ENCODE results near the gene PNP.
"Not testable (repeated sequence)": the region's sequence is repeated elsewhere in the genome, so short reads cannot be mapped to it uniquely, and the experiment has no call there.

PNP gene

GRCh38 chr14:20503898-20504297 lies 34.7 kb downstream of the PNP start (continued):
- TF ChIP-seq ZBTB6 (tag by site-specific recombination; IDR thresholded peaks at IDR 0.05) (no peak), ZNF423 (tag by site-specific recombination; IDR thresholded peaks at IDR 0.05) (no peak), ZNF394 (tag by site-specific recombination; IDR thresholded peaks at IDR 0.05; ENCODE audit: borderline replicate concordance) (no peak), ZFHX2 (tag by site-specific recombination; conservative IDR thresholded peaks at IDR 0.05) (no peak), ZNF114 (tag by site-specific recombination; IDR thresholded peaks at IDR 0.05) (no peak), SP7 (tag by site-specific recombination; IDR thresholded peaks at IDR 0.05) (no peak), ZNF10 (tag by site-specific recombination; IDR thresholded peaks at IDR 0.05) (no peak), ZNF645 (tag by site-specific recombination; IDR thresholded peaks at IDR 0.05) (no peak)
- TF ChIP-seq, protein P1, sequence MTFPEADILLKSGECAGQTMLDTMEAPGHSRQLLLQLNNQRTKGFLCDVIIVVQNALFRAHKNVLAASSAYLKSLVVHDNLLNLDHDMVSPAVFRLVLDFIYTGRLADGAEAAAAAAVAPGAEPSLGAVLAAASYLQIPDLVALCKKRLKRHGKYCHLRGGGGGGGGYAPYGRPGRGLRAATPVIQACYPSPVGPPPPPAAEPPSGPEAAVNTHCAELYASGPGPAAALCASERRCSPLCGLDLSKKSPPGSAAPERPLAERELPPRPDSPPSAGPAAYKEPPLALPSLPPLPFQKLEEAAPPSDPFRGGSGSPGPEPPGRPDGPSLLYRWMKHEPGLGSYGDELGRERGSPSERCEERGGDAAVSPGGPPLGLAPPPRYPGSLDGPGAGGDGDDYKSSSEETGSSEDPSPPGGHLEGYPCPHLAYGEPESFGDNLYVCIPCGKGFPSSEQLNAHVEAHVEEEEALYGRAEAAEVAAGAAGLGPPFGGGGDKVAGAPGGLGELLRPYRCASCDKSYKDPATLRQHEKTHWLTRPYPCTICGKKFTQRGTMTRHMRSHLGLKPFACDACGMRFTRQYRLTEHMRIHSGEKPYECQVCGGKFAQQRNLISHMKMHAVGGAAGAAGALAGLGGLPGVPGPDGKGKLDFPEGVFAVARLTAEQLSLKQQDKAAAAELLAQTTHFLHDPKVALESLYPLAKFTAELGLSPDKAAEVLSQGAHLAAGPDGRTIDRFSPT (tag by site-specific recombination; IDR thresholded peaks at IDR 0.05), result no peak

- POLR2A ChIA-PET; H3K9me3 ChIP-seq (ENCODE audit: control insufficient read depth, insufficient read depth, low read depth, low read length); CTCF ChIA-PET; H3K36me3 ChIP-seq (ENCODE audit: control insufficient read depth in 2 of 2, insufficient read depth in 1 of 2, low read length in 2 of 2); H3K27ac ChIP-seq (ENCODE audit: extremely low read depth, low read depth, low read length); H3K4me1 ChIP-seq (ENCODE audit: control insufficient read depth, insufficient read depth, low read length); H3K4me3 ChIP-seq (ENCODE audit: low read depth, low read length): not testable (repeated sequence)
Observed at GRCh38 chr14:20506276-20506675, 37.1 kb downstream of the PNP start.

DNA sequence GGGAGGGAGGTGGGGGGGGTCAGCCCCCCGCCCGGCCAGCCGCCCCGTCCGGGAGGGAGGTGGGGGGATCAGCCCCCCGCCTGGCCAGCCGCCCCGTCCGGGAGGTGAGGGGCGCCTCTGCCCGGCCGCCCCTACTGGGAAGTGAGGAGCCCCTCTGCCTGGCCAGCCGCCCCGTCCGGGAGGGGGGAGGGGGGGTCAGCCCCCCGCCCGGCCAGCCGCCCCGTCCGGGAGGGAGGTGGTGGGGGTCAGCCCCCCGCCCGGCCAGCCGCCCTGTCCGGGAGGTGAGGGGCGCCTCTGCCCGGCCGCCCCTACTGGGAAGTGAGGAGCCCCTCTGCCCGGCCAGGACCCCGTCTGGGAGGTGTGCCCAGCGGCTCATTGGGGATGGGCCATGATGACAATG lies 37.5 kb downstream of the PNP start:
- H3K4me3 ChIP-seq (ENCODE audit: low read depth, low read length); H3K27ac ChIP-seq (ENCODE audit: extremely low read depth, low read depth, low read length); H3K9me3 ChIP-seq (ENCODE audit: control insufficient read depth, insufficient read depth, low read depth, low read length); CTCF ChIA-PET; POLR2A ChIA-PET; H3K36me3 ChIP-seq (ENCODE audit: control insufficient read depth in 2 of 2, insufficient read depth in 1 of 2, low read length in 2 of 2); H3K4me1 ChIP-seq (ENCODE audit: control insufficient read depth, insufficient read depth, low read length): not testable (repeated sequence)

DNA sequence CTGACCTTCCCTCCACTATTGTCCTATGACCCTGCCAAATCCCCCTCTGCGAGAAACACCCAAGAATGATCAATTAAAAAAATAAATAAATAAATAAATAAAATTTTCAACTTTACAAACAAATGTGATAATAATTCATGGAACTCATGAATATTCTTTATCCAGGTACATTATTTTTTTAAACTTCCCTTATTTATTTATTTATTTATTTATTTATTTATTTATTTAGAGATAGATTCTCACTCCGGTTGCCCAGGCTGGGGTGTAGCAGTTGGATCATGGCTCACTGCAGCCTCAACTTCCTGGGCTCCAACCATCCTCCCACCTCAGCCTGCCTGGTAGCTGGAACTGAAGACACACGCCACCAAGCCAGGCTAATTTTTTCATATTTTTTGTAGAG lies 38.3 kb downstream of the PNP start:
- H3K9me3 ChIP-seq (ENCODE audit: control insufficient read depth, insufficient read depth, low read depth, low read length); H3K4me1 ChIP-seq (ENCODE audit: control insufficient read depth, insufficient read depth, low read length); H3K36me3 ChIP-seq (ENCODE audit: control insufficient read depth in 2 of 2, insufficient read depth in 1 of 2, low read length in 2 of 2); H3K4me3 ChIP-seq (ENCODE audit: low read depth, low read length); H3K27ac ChIP-seq (ENCODE audit: extremely low read depth, low read depth, low read length); POLR2A ChIA-PET; CTCF ChIA-PET: not testable (repeated sequence)
- TF ChIP-seq, protein P2, sequence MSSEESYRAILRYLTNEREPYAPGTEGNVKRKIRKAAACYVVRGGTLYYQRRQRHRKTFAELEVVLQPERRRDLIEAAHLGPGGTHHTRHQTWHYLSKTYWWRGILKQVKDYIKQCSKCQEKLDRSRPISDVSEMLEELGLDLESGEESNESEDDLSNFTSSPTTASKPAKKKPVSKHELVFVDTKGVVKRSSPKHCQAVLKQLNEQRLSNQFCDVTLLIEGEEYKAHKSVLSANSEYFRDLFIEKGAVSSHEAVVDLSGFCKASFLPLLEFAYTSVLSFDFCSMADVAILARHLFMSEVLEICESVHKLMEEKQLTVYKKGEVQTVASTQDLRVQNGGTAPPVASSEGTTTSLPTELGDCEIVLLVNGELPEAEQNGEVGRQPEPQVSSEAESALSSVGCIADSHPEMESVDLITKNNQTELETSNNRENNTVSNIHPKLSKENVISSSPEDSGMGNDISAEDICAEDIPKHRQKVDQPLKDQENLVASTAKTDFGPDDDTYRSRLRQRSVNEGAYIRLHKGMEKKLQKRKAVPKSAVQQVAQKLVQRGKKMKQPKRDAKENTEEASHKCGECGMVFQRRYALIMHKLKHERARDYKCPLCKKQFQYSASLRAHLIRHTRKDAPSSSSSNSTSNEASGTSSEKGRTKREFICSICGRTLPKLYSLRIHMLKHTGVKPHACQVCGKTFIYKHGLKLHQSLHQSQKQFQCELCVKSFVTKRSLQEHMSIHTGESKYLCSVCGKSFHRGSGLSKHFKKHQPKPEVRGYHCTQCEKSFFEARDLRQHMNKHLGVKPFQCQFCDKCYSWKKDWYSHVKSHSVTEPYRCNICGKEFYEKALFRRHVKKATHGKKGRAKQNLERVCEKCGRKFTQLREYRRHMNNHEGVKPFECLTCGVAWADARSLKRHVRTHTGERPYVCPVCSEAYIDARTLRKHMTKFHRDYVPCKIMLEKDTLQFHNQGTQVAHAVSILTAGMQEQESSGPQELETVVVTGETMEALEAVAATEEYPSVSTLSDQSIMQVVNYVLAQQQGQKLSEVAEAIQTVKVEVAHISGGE (tag by site-specific recombination; conservative IDR thresholded peaks at IDR 0.05; ENCODE audit: low read depth), result peak; percentile 47; the same call in 1 of the 2 replicates
- TF ChIP-seq ZNF510 (tag by site-specific recombination; IDR thresholded peaks at IDR 0.05; ENCODE audit: insufficient replicate concordance) (peak; percentile 11), ZNF433 (tag by site-specific recombination; IDR thresholded peaks at IDR 0.05; ENCODE audit: low read depth) (0 out of 2 replicates have a peak, but pooled peaks have one; percentile 17), REST (tag by site-specific recombination; IDR thresholded peaks at IDR 0.05) (0 out of 2 replicates have a peak, but pooled peaks have one; percentile 36), ZNF623 (tag by site-specific recombination; IDR thresholded peaks at IDR 0.05) (peak; percentile 47), ZNF555 (tag by site-specific recombination; conservative IDR thresholded peaks at IDR 0.05) (peak; percentile 51), ZNF140 (tag by site-specific recombination; IDR thresholded peaks at IDR 0.05) (peak; percentile 51; the same call in 1 of the 2 replicates), ZXDB (tag by site-specific recombination; IDR thresholded peaks at IDR 0.05) (0 out of 2 replicates have a peak, but pooled peaks have one; percentile 32)

Data from HEK293 (cell line).